Measurements from ENCODE around the gene RBMS2.

- TF ChIP-seq, protein P1, sequence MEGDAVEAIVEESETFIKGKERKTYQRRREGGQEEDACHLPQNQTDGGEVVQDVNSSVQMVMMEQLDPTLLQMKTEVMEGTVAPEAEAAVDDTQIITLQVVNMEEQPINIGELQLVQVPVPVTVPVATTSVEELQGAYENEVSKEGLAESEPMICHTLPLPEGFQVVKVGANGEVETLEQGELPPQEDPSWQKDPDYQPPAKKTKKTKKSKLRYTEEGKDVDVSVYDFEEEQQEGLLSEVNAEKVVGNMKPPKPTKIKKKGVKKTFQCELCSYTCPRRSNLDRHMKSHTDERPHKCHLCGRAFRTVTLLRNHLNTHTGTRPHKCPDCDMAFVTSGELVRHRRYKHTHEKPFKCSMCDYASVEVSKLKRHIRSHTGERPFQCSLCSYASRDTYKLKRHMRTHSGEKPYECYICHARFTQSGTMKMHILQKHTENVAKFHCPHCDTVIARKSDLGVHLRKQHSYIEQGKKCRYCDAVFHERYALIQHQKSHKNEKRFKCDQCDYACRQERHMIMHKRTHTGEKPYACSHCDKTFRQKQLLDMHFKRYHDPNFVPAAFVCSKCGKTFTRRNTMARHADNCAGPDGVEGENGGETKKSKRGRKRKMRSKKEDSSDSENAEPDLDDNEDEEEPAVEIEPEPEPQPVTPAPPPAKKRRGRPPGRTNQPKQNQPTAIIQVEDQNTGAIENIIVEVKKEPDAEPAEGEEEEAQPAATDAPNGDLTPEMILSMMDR (optimal IDR thresholded peaks at IDR 0.05 in 1 of 3, IDR thresholded peaks at IDR 0.05 in 1 of 3, conservative IDR thresholded peaks at IDR 0.05 in 1 of 3; ENCODE audit: extremely low read depth in 1 of 3, insufficient read depth in 2 of 3, low read length in 3 of 3) = no peak
- no peak for TF ChIP-seq EZH2 (IDR thresholded peaks at IDR 0.05; ENCODE audit: low read length)
Observed at GRCh38 chr12:56529656-56530055, 8.0 kb downstream of the RBMS2 start.
